GM12878 (cell line): ENCODE measurements around the gene PRR29. TPM values are rescaled to one million over a fixed set of nuclear protein-coding genes. Genes with fewer than 3 reads are reported as not detected.

Experiments
- BCL3 ChIP-seq: IDR thresholded peaks from 2 replicates; pipeline ENCODE4 v1.6.1; 2011; ENCODE audit warnings: borderline replicate concordance, low read depth, mild to moderate bottlenecking, moderate library complexity, low read length; ENCODE audit not compliant: insufficient read depth, poor library complexity, severe bottlenecking
- CEBPZ ChIP-seq: fragments of 150-350 bp; IDR thresholded peaks from 2 replicates; pipeline ENCODE4 v1.6.1; 2016; ENCODE audit warnings: low read depth, low read length
- FOS ChIP-seq: IDR thresholded peaks from 3 replicates; pipeline ENCODE4 v1.6.1; 2011; ENCODE audit warnings: borderline replicate concordance; ENCODE audit not compliant: insufficient read length; ENCODE audit errors: extremely low read depth
- JUNB ChIP-seq: IDR thresholded peaks from 2 replicates; pipeline ENCODE4 v1.6.1; 2016; ENCODE audit warnings: antibody characterized with exemption, mild to moderate bottlenecking
- MLLT1 ChIP-seq: fragments of 450-650 bp; IDR thresholded peaks from 2 replicates; pipeline ENCODE4 v1.6.1; 2016; ENCODE audit warnings: mild to moderate bottlenecking
- PBX3 ChIP-seq: IDR thresholded peaks from 2 replicates; pipeline ENCODE4 v1.6.1; 2011; ENCODE audit warnings: mild to moderate bottlenecking, low read depth, low read length, moderate library complexity; ENCODE audit not compliant: insufficient replicate concordance
- ZBTB33 ChIP-seq: fragments of 450-650 bp; IDR thresholded peaks from 2 replicates; pipeline ENCODE4 v1.6.1; 2017; ENCODE audit warnings: mild to moderate bottlenecking
- polyA plus RNA-seq, 11 experiments: library from polyadenylated mRNA; depleted of rRNA in 4 of 11; unstranded in 6 of 11; stranded (reverse) in 5 of 11; fragments of >200 nt; fragmentation: Nextera tagmentation in 4 of 11; fragmentation: Illumina TruSeq in 1 of 11; extraction: Ambion mirVana in 4 of 11; extraction: Trizol in 1 of 11; gene quantifications; 1 replicate in 1 of 11; 2 replicates in 10 of 11; pipeline versions ENCODE4 v1.2.1 to v1.2.3, GENCODE V29; 2011 to 2016; ENCODE audit warnings: inconsistent platforms in 2 of 11, missing spikeins in 2 of 11, low read depth in 1 of 11
- total RNA-seq, 4 experiments: library from RNA; depleted of rRNA in 3 of 4; stranded (reverse); fragments of >200 nt in 3 of 4; fragmentation: Illumina TruSeq in 1 of 4; extraction: Trizol in 1 of 4; gene quantifications; 2 replicates each; pipeline versions ENCODE4 v1.2.1 to v1.2.3, GENCODE V29; 2013 to 2021
- TF ChIP-seq, protein P1 (sequence below): fragments of 450-650 bp; IDR thresholded peaks from 2 replicates; pipeline ENCODE4 v1.6.1; 2017; ENCODE audit warnings: mild to moderate bottlenecking, moderate library complexity

Gene PRR29
- total and polyA plus RNA-seq, 10 of the 15 experiments (the other 5 are each of a cell fraction or from before 2014, with no cell fraction given), result 0.01 to 2.4 (median 0.18) TPM; not detected in 3

GRCh38 chr17:63984651-63985386 lies 13.3 kb upstream of the PRR29 start (continued):
- peak; percentile 30 for TF ChIP-seq BCL3
- TF ChIP-seq JUNB, result peak; percentile 50
- TF ChIP-seq FOS, result no peak
- 0 out of 2 replicates have a peak, but pooled peaks have one; percentile 39 for TF ChIP-seq ZBTB33
- TF ChIP-seq, protein P1, sequence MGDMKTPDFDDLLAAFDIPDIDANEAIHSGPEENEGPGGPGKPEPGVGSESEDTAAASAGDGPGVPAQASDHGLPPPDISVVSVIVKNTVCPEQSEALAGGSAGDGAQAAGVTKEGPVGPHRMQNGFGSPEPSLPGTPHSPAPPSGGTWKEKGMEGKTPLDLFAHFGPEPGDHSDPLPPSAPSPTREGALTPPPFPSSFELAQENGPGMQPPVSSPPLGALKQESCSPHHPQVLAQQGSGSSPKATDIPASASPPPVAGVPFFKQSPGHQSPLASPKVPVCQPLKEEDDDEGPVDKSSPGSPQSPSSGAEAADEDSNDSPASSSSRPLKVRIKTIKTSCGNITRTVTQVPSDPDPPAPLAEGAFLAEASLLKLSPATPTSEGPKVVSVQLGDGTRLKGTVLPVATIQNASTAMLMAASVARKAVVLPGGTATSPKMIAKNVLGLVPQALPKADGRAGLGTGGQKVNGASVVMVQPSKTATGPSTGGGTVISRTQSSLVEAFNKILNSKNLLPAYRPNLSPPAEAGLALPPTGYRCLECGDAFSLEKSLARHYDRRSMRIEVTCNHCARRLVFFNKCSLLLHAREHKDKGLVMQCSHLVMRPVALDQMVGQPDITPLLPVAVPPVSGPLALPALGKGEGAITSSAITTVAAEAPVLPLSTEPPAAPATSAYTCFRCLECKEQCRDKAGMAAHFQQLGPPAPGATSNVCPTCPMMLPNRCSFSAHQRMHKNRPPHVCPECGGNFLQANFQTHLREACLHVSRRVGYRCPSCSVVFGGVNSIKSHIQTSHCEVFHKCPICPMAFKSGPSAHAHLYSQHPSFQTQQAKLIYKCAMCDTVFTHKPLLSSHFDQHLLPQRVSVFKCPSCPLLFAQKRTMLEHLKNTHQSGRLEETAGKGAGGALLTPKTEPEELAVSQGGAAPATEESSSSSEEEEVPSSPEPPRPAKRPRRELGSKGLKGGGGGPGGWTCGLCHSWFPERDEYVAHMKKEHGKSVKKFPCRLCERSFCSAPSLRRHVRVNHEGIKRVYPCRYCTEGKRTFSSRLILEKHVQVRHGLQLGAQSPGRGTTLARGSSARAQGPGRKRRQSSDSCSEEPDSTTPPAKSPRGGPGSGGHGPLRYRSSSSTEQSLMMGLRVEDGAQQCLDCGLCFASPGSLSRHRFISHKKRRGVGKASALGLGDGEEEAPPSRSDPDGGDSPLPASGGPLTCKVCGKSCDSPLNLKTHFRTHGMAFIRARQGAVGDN, result no peak
- no peak for TF ChIP-seq CEBPZ
- TF ChIP-seq MLLT1, result no peak
- no peak for TF ChIP-seq PBX3
